ENCODE results near the gene GNAI3. TPM values are rescaled to one million over a fixed set of nuclear protein-coding genes. Genes with fewer than 3 reads are reported as not detected.

Gene GNAI3
- total RNA-seq, 6 donors from 2014 or later, result 2.2 to 9.0 (median 6.0) TPM

- no peaks in the 10 kb centered on the region for H3K9me3 ChIP-seq
- ATAC-seq (ENCODE audit: low FRiP score in 2 of 2) (no peak), DNase-seq (no peak)
- H3K27me3 ChIP-seq, result no peaks in the 10 kb centered on the region
- TF ChIP-seq EP300 (IDR thresholded peaks at IDR 0.05) (no peak), POLR2AphosphoS5 (IDR thresholded peaks at IDR 0.05) (no peak), POLR2A (IDR thresholded peaks at IDR 0.05) (no peak), CTCF (IDR thresholded peaks at IDR 0.05) (no peak)
- peaks cover 14 to 47% (median 20%) of the 10 kb centered on the region in 4 donors for H3K4me1 ChIP-seq
- H3K4me3 ChIP-seq, result no peak overlapping the region
- peaks cover 0 to 22% (median 10%) of the 10 kb centered on the region in 4 donors for H3K36me3 ChIP-seq
- WGBS, 2 donors, result 79% methylated on average over 3 to 5 of the region's 5 CpGs
- peak overlapping the region in 1 of 4 donors; percentile 52 for H3K27ac ChIP-seq
Measured at GRCh38 chr1:109501644-109502363, 46.6 kb upstream of the GNAI3 start.

- H3K4me1 ChIP-seq, result peaks cover 14 to 47% (median 20%) of the 10 kb centered on the region in 4 donors
- DNase-seq, result no peak
- no peak overlapping the region for H3K4me3 ChIP-seq
- peaks cover 0 to 16% (median 6%) of the 10 kb centered on the region in 4 donors for H3K36me3 ChIP-seq
- 65 to 71% methylated on average over 3 of the region's 3 CpGs for WGBS, 2 donors
- TF ChIP-seq CTCF (IDR thresholded peaks at IDR 0.05) (no peak), EP300 (IDR thresholded peaks at IDR 0.05) (no peak), POLR2A (IDR thresholded peaks at IDR 0.05) (no peak), POLR2AphosphoS5 (IDR thresholded peaks at IDR 0.05) (no peak)
- H3K27ac ChIP-seq, result peak overlapping the region in 1 of 4 donors; percentile 52
- H3K9me3 ChIP-seq, result no peaks in the 10 kb centered on the region
- H3K27me3 ChIP-seq, result no peaks in the 10 kb centered on the region
- ATAC-seq (ENCODE audit: low FRiP score in 2 of 2), result no peak
Measured at GRCh38 chr1:109502364-109502851, 46.0 kb upstream of the GNAI3 start.

- WGBS, 2 donors, result 40 to 47% methylated on average over 5 of the region's 5 CpGs
- Histone ChIP-seq H3K9me3 (no peaks in the 10 kb centered on the region), H3K27ac (peak overlapping the region in 2 of 4 donors; percentile 36 to 46), H3K4me3 (no peak overlapping the region), H3K36me3 (peaks cover 0 to 7% (median 0%) of the 10 kb centered on the region in 4 donors), H3K27me3 (no peaks in the 10 kb centered on the region), H3K4me1 (peaks cover 16 to 38% (median 20%) of the 10 kb centered on the region in 4 donors)
- TF ChIP-seq POLR2AphosphoS5 (IDR thresholded peaks at IDR 0.05) (no peak), EP300 (IDR thresholded peaks at IDR 0.05) (no peak), CTCF (IDR thresholded peaks at IDR 0.05) (no peak), POLR2A (IDR thresholded peaks at IDR 0.05) (no peak)
- ATAC-seq (ENCODE audit: low FRiP score in 2 of 2) (no peak), DNase-seq (no peak)
Measured at GRCh38 chr1:109503935-109504334, 44.5 kb upstream of the GNAI3 start.

- Histone ChIP-seq H3K27ac (peak overlapping the region in 1 of 4 donors; percentile 46), H3K4me3 (no peak overlapping the region), H3K27me3 (no peaks in the 10 kb centered on the region), H3K36me3 (peaks cover 0 to 7% (median 0%) of the 10 kb centered on the region in 4 donors), H3K9me3 (no peaks in the 10 kb centered on the region), H3K4me1 (peaks cover 10 to 36% (median 20%) of the 10 kb centered on the region in 4 donors)
- TF ChIP-seq CTCF (IDR thresholded peaks at IDR 0.05) (no peak), POLR2AphosphoS5 (IDR thresholded peaks at IDR 0.05) (no peak), EP300 (IDR thresholded peaks at IDR 0.05) (no peak), POLR2A (IDR thresholded peaks at IDR 0.05) (no peak)
- DNase-seq (no peak), ATAC-seq (ENCODE audit: low FRiP score in 2 of 2) (no peak)
- 91 to 92% methylated on average over 1 of the region's 1 CpG for WGBS, 2 donors
Measured at GRCh38 chr1:109504974-109505373, 43.4 kb upstream of the GNAI3 start.

Measured in upper lobe of left lung (tissue), 6 donors.